Breast epithelium (tissue), 3 donors: ENCODE data around the gene CCDC88C.

Experiments
- CTCF ChIP-seq, 3 donors: fragments of 450-650 bp; IDR thresholded peaks; one replicate each; pipeline ENCODE4 v1.5.1; 2016 to 2017; ENCODE audit warnings: antibody characterized with exemption in 3 of 3, mild to moderate bottlenecking in 3 of 3, moderate library complexity in 3 of 3
- POLR2A ChIP-seq: fragments of 450-650 bp; IDR thresholded peaks from one replicate; pipeline ENCODE4 v1.6.1; 2016; ENCODE audit warnings: antibody characterized with exemption, mild to moderate bottlenecking, moderate library complexity

- TF ChIP-seq POLR2A (no peak), CTCF (IDR thresholded peaks at IDR 0.05) (no peak)
These were observed 111.8 kb downstream of the CCDC88C start for GRCh38 chr14:91305650-91306431.
